Epithelial cell of prostate (primary cell): ENCODE measurements around the gene RHBDF1.

Experiments used
- DNase-seq: peaks from one replicate; pipeline ENCODE4 v3.0.0-alpha.2; 2011; ENCODE audit warnings: low read depth, low spot score
- H3K27ac ChIP-seq: fragments of 450-650 bp; 2 replicates; pipeline ENCODE4 v1.5.1; 2017; ENCODE audit warnings: mild to moderate bottlenecking

The RHBDF1 gene

GRCh38 chr16:96935-97381 is 24.5 kb upstream of the RHBDF1 start:
- no peak overlapping the region for H3K27ac ChIP-seq
- no peak for DNase-seq

GRCh38 chr16:94918-95265 is 22.5 kb upstream of the RHBDF1 start:
- no peak overlapping the region for H3K27ac ChIP-seq
- DNase-seq = no peak

- no peak overlapping the region for H3K27ac ChIP-seq
- DNase-seq = no peak
Measured at GRCh38 chr16:92431-93339, 20.3 kb upstream of the RHBDF1 start.

GRCh38 chr16:91484-91883 is 19.1 kb upstream of the RHBDF1 start:
- H3K27ac ChIP-seq = no peak overlapping the region
- DNase-seq = no peak

- no peak overlapping the region for H3K27ac ChIP-seq
- DNase-seq = no peak
Measured at GRCh38 chr16:89391-90302, 17.2 kb upstream of the RHBDF1 start.

GRCh38 chr16:88613-89012 is 16.2 kb upstream of the RHBDF1 start:
- no peak overlapping the region for H3K27ac ChIP-seq
- DNase-seq = no peak

GRCh38 chr16:86483-86952 is 14.1 kb upstream of the RHBDF1 start:
- no peak overlapping the region for H3K27ac ChIP-seq
- DNase-seq = no peak

GRCh38 chr16:85865-86264 is 13.4 kb upstream of the RHBDF1 start:
- no peak for DNase-seq
- H3K27ac ChIP-seq = peak overlapping the region; percentile 55

- peak overlapping the region; percentile 55 for H3K27ac ChIP-seq
- no peak for DNase-seq
Measured at GRCh38 chr16:85407-85782, 13.0 kb upstream of the RHBDF1 start.

GRCh38 chr16:84718-85406 is 12.4 kb upstream of the RHBDF1 start:
- no peak for DNase-seq
- H3K27ac ChIP-seq = peak overlapping the region; percentile 55

GRCh38 chr16:83781-84615 is 11.6 kb upstream of the RHBDF1 start:
- H3K27ac ChIP-seq = peak overlapping the region; percentile 55
- no peak for DNase-seq

GRCh38 chr16:83060-83603 is 10.7 kb upstream of the RHBDF1 start:
- DNase-seq = no peak
- H3K27ac ChIP-seq = no peak overlapping the region

- no peak overlapping the region for H3K27ac ChIP-seq
- DNase-seq = no peak
Measured at GRCh38 chr16:79151-80054, 7.0 kb upstream of the RHBDF1 start.

- H3K27ac ChIP-seq = peak overlapping the region; percentile 71
- DNase-seq = no peak
Measured at GRCh38 chr16:78444-79150, 6.2 kb upstream of the RHBDF1 start.

- H3K27ac ChIP-seq = peak within 1 kb of the TSS; percentile 71
- no peak for DNase-seq
Measured at GRCh38 chr16:77807-78443, 5.5 kb upstream of the RHBDF1 start, which contains the start of gene MPG. Gene MPG (plus strand): TSS chr16:78225. CDS start chr16:78310, 85 bp downstream.

- no peak for DNase-seq
- peak overlapping the region; percentile 71 for H3K27ac ChIP-seq
Measured at GRCh38 chr16:77273-77806, 4.9 kb upstream of the RHBDF1 start.
